Stromal cell of bone marrow (primary cell): Measurements from ENCODE around the gene CACNG1.

ENCODE experiments used
- DNase-seq: peaks from one replicate; pipeline ENCODE4 v3.0.0-alpha.2; 2012; ENCODE audit warnings: low read depth

The CACNG1 gene

DNA sequence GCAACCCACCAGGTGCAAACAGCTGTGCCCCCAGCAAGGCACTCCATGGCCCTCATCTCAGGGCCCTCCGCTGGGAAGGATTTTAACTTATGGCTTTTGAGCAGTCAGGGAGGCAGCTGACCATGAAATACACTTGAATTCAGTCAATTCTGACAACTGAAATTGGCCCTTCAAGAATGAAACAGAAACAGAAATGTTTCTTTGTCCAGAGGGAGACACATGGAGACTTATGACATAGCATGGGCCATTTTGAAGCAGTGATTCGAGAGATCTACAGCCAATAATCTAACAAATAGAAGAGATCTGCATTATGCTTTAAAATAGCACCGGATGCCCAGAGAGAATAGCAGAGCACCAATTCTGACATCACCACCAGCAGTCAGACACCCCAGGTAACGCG, 7.5 kb downstream of the CACNG1 start:
- no peak for DNase-seq

DNA sequence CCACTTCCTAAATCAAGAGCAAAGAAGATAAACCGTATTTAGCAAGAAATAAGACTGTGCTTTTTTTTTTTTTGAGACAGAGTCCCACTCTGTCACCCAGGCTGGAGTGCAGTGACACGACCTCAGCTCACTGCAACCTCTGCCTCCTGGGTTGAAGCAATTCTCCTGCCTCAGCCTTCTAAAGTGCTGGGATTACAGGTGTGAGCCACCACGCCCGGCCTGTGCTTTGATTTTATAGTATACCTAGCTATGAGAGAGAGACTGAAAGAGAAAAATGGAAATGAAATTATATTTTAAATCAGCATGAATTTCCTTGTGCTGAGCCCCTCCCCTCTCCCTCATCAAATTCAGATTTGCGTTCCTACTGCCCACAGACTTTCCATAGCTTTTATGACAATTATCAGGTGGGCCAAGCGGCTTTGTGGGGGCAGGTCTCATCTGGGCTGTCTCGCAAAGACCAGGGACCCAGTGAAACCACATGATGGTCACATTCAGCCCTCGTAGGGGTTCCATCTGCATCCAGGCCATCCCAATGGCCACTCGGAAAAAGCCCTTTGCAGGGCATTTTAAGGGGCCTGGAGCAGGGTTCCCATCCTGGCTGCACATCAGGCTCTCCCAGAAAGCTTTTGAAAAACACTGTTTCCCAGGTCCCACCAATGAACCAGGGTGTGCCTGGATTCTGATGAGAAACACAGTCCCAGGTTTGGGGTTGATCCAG, 8.5 kb downstream of the CACNG1 start:
- DNase-seq = no peak

DNA sequence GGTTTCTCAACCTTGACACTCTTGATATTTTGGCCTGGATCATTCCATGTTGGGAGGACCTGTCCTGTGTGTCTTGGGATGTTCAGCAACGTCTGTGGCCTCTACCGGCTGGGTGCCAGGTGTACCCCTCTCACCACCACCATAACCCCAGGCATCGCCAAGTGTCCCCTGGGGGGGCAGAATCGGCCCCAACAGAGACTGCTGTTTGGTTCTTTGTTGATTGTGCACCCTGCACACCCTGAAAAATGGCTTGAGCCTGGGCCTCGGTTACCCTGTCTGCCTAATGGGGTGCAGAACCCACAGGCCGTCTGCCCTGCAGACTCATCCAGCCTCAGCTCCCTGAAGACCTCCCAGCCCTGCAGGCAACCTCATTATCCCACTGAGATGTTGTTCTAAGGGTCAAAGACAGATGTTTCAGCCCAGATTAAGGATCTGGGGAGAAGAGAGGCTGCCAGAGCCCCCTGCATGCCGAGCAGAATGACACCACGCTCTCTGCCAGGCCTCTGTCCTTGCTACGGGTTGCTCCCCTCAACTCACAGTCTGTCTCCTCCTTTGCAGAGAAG, 9.2 kb downstream of the CACNG1 start:
- DNase-seq = no peak

- no peak for DNase-seq
Observed at GRCh38 chr17:67054011-67054591, 9.7 kb downstream of the CACNG1 start.

GRCh38 chr17:67054608-67055007, 10.3 kb downstream of the CACNG1 start:
- no peak for DNase-seq

- no peak for DNase-seq
Observed at GRCh38 chr17:67055041-67055443, 10.7 kb downstream of the CACNG1 start.

DNA sequence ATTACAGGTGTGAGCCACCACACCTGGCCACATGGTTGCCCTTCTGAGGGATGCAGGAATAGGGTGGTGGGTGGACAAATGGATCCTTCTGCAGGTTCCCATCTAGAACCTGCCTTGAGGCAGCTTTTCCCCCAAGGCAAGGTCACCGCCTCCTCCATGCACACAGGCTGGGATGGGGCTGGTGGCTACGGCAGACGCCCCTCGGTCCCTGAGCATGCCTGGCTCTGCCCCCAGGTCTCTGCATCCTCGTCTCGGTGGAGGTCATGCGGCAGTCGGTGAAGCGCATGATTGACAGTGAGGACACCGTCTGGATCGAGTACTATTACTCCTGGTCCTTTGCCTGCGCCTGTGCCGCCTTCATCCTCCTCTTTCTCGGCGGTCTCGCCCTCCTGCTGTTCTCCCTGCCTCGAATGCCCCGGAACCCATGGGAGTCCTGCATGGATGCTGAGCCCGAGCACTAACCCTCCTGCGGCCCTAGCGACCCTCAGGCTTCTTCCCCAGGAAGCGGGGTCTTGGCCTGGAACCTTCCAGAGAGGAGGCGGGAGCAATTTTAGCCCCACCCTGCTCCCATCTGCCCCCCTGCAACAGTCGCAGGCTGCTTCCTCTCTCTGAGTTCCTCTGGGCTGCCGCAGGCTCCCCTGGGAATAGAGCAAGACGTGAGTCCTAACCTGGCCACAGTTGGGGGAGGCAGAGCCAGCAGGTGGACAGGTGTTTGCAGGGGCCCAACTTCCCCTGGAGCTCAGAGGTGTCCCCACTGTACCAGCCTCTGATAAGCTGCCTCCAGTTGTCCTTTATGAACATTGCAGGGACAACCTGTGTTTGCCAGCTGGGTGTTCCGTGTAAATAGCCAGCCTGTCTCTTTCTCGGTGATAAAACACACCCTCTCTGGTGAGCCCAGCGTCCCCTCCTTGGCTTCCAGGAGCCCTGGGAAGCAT, 11.7 kb downstream of the CACNG1 start:
- DNase-seq = no peak

DNA sequence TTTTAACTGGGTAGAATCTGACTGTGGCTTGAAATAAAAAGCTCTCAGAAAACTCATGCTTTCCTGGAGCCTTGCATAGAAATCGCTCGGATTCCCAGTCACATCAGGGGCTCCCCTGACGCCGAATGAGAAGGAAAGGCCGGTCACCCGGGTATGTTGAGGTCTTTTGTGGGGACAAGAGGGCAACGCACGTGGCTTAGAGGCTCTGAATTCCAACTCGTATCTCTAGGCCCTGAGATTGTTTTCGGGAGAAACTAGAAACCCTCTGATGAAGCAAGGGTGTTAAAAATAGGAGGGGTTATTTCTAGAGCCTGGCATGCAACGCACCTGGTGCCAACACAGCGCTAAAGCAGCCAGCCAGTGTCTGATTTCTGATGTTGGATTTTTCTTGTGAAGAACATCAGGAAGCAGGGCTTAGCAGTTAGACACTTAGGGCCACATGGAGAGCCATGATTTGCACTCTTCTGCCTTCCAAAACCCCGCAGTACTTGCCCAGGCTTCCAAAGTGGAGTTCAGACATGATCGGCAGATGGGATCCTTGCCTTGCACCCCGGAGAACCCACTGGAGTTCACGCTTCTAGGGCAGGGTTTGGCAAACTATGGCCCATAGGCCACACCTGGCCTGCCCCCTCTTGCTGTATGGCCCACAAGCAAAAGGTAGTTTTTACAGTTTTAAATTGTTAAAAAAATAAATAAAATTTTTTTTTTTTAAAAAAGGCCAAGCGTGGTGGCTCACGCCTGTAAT, 12.6 kb downstream of the CACNG1 start:
- DNase-seq = no peak

GRCh38 chr17:67058036-67058435, 13.7 kb downstream of the CACNG1 start:
- no peak for DNase-seq

DNA sequence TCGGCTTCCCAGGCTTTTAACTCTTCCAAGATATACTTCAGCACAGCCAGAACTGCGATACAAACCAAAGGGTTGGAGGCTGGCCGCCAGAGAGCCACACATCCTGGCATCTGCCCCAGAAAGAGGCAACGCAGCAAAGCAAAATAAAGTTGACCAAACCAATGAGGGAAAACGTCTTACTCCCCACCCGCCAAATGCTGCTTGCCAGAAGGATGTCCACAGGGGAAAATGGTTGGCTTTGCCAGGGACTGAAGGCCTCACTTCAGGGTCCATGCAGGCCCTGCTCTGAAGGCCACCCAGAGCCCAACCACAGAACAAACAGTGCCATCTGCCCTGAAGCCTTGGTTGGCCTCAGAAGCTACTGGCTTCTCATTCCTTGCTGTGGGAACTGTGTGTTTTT, 15.0 kb downstream of the CACNG1 start:
- DNase-seq = no peak

DNA sequence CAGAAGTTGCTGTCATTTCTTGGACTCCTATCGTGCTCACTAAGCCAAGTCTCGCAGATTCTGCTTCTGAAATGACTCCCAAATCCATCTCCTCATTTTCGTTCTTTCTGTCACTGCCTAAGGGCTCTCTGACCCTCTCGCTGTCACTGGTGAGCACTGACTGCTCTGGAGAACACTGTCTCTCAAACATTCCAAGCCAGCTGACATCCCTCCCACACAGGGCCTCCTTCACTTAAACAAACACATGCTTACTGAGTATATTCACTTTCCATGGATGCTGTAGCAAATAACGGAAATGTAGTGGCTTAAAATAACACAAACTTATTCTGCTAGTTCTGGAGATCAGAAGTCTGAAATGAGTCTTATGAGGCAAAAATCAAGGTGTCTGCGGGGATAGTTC, 18.8 kb downstream of the CACNG1 start:
- DNase-seq = no peak

DNA sequence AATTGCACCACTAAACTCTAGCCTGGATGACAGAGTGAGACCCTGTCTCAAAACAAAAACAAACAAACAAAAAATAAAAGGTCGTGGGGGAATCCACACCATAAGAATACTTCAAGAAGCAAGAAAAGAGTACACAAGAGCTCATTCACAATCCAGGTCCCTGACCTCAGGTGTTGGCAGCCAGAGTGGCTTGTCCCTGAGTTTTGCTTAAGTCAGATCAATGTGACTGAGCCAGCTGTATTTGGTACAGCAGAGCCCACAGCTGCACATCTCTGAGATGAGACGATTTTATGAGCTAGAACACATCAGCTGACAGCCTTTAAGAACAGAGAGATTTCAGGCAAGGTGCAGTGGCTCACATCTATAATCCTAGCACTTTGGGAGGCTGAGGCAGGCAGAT, 22.4 kb downstream of the CACNG1 start:
- no peak for DNase-seq

- no peak for DNase-seq
Observed at GRCh38 chr17:67067571-67068482, 23.5 kb downstream of the CACNG1 start.

DNA sequence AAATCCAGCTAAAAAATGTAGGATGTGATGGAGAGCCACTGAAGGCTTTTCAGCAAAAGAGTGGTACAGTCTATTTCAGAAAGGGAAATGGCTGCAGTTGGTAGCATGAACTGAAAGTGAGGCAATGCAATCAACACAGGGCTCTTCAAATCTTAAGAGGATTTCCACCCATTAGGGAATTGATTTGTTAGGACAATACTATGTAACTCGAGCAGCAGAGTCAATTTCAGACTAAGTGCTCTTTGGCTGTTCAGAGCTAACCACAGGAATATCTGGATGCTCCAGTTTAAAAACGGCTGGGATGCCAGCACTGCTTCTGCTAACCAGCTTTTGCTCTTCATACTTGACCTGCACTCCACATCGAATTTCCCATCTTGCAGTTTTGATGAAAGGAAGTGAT, 24.6 kb downstream of the CACNG1 start:
- no peak for DNase-seq

- no peak for DNase-seq
Observed at GRCh38 chr17:67069603-67070136, 25.3 kb downstream of the CACNG1 start.

GRCh38 chr17:67071595-67071994, 27.2 kb downstream of the CACNG1 start:
- no peak for DNase-seq

- no peak for DNase-seq
Observed at GRCh38 chr17:67072885-67073284, 28.5 kb downstream of the CACNG1 start.

DNA sequence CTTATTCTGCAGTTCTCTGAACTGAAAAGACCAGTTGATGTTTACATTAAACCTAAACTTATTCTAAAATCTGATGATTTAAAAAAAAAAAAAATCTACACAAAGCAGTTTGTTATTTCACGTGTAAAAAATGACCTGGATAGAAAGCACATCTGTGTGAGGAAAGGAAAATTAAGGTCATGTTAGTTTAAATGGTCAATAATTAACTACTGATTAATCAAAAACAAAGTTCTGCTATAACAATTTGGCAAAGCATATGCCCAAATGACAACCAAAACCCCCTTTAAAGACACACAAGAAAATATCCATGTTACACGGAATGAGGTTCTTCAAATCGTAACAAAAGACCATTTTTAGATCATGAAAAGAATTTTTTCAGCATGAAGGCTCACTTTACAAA, 30.4 kb downstream of the CACNG1 start:
- no peak for DNase-seq

DNA sequence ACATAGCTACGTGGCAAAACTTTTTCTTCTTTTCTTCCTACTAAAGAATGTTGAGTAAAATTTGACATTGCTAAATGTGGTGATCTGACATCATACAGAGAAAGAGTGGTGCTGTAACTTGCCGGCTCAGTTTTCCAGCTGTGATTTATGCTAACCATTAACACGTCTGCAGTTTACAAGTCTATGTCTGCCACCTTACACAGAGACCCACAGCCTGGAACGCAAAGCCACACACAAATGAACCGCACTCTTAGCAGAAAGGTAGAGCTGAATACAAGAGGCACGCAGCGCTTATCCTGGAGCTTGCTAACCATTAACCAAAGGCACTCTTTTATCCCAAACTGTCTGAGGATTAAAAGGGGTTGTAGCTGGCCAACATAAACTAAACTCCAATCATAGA, 31.9 kb downstream of the CACNG1 start:
- DNase-seq = no peak

- DNase-seq = no peak
Observed at GRCh38 chr17:67078292-67078691, 33.9 kb downstream of the CACNG1 start.

- no peak for DNase-seq
Observed at GRCh38 chr17:67079491-67079890, 35.1 kb downstream of the CACNG1 start.
